AG04449 (cell line): ENCODE results near the gene HBQ1.
"Not testable (repeated sequence)": the region's sequence is repeated elsewhere in the genome, so short reads cannot be mapped to it uniquely, and the experiment has no call there.

Experiments used
- CTCF ChIA-PET: fragments of 350-600 bp; formaldehyde crosslinking; extraction: SDS; loops from one replicate; lab custom pipeline; 2021; ENCODE audit warnings: antibody characterized with exemption; lab: Yijun Ruan, JAX
- POLR2A ChIA-PET: fragments of 400-600, 350-600 bp; formaldehyde crosslinking; extraction: SDS; loops from one replicate; lab custom pipeline; 2020; ENCODE audit warnings: antibody characterized with exemption, inconsistent platforms; lab: Yijun Ruan, JAX
- DNase-seq: peaks from one replicate; pipeline ENCODE4 v3.0.0-alpha.2; 2010; ENCODE audit warnings: low read depth, low spot score
- H3K4me3 ChIP-seq: 2 replicates; pipeline ENCODE4 v1.5.1; 2011; ENCODE audit warnings: low read depth, mild to moderate bottlenecking, control low read depth, low read length
- CTCF ChIP-seq: IDR thresholded peaks from one replicate; pipeline ENCODE4 v1.5.1; 2011; ENCODE audit warnings: mild to moderate bottlenecking, moderate library complexity, low read length, control low read depth, inconsistent platforms; ENCODE audit not compliant: insufficient read depth; ENCODE audit errors: missing control alignments

HBQ1 gene

GRCh38 chr16:159136-159849 is 21.0 kb upstream of the HBQ1 start:
- CTCF ChIA-PET, result interaction anchor here (1.0 kb wide), 1 partner anchor 23 kb away, joined by 3 read pairs; no protein-coding TSS in a partner anchor
- no peak overlapping the region for H3K4me3 ChIP-seq
- TF ChIP-seq CTCF, result no peak
- DNase-seq, result no peak
- POLR2A ChIA-PET, result no interaction called here

- CTCF ChIA-PET, DNase-seq, POLR2A ChIA-PET, H3K4me3 ChIP-seq: not testable (repeated sequence)
Observed at GRCh38 chr16:160242-160641, 20.0 kb upstream of the HBQ1 start.

- no peak for TF ChIP-seq CTCF
- ChIA-PET POLR2A (no interaction called here), CTCF (interaction anchor here (1.0 to 1.5 kb wide), 3 partner anchors 21 to 64 kb away, joined by 3 to 4 read pairs (median 4); no protein-coding TSS in a partner anchor)
Observed at GRCh38 chr16:160691-161190, 19.5 kb upstream of the HBQ1 start.

GRCh38 chr16:162271-162991 is 17.8 kb upstream of the HBQ1 start:
- POLR2A ChIA-PET, result interaction anchor here (0.6 kb wide), 1 partner anchor 14 kb away, joined by 3 read pairs; no protein-coding TSS in a partner anchor
- H3K4me3 ChIP-seq, result no peak overlapping the region
- no peak for DNase-seq
- no peak for TF ChIP-seq CTCF
- CTCF ChIA-PET, result interaction anchor here (1.0 to 1.5 kb wide), 3 partner anchors 19 to 60 kb away, joined by 3 to 4 read pairs (median 3); no protein-coding TSS in a partner anchor

More at GRCh38 chr16:160691-161190, 19.5 kb upstream of the HBQ1 start:
- no peak overlapping the region for H3K4me3 ChIP-seq
- DNase-seq, result no peak

GRCh38 chr16:163139-163538 is 17.1 kb upstream of the HBQ1 start:
- CTCF ChIA-PET, result interaction anchor here (1.2 kb wide), 1 partner anchor 20 kb away, joined by 3 read pairs; no protein-coding TSS in a partner anchor
- DNase-seq, POLR2A ChIA-PET, H3K4me3 ChIP-seq: not testable (repeated sequence)

- DNase-seq, POLR2A ChIA-PET, H3K4me3 ChIP-seq, CTCF ChIA-PET: not testable (repeated sequence)
Observed at GRCh38 chr16:163696-164095, 16.6 kb upstream of the HBQ1 start.

GRCh38 chr16:164134-164823 is 16.0 kb upstream of the HBQ1 start:
- H3K4me3 ChIP-seq, POLR2A ChIA-PET, CTCF ChIA-PET, DNase-seq: not testable (repeated sequence)
